Aortic smooth muscle cell (primary cell): ENCODE measurements around the gene GALNT2. TPM values are rescaled to one million over a fixed set of nuclear protein-coding genes. Genes with fewer than 3 reads are reported as not detected.

Experiments
- total RNA-seq: library from RNA; depleted of rRNA; stranded (reverse); fragments of >200 nt; gene quantifications from 2 replicates; pipeline ENCODE4 v1.2.3, GENCODE V29; 2014

The GALNT2 gene
- 152 and 187 TPM in 2 replicates for total RNA-seq

DNA sequence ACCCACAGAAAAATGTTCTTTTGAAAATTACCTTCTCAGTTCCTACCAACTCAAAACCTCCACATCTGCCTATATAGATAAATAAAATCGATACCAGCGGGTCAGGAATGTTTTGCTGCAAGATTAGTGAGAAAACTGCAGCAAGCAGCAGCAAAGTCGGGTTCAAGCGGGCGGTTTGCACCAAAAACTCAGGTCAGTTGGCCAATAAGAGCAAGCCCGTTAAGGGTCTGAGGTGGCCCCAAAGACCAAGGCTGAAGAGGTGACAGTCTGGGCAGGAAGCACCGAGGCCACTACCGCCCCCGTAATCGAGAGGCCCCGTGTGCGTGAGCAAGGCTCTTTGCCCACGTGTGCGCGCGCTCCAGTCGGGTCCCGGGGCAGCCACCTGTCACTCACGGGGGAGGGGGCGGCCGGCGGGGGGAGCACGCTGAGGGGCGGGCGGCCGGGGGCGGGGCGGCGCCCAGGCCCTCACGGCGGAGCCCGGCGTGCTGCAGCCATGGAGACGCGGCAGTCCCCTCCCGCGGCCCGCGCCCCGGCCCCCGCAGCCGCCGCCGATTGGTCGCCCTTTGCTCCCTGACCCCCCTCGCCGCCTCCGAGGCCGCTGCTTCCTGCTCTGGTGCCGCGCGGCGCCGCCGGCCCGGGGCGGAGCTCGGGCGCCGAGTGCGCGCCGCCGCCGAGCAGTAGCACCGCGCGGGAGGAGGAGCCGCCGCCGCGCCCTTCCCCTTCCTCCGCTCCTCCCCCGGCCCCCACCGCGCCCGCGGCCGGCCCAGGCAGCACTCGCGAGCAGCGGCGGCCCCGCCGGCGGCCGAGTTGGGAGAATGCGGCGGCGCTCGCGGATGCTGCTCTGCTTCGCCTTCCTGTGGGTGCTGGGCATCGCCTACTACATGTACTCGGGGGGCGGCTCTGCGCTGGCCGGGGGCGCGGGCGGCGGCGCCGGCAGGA lies at the start of gene GALNT2:
Gene GALNT2, plus strand, starts transcription at position 773 of the 939 bp plus-strand sequence. Its CDS starts 43 bp downstream, at position 816.

